Fibroblast of skin of right quadriceps (primary cell): ENCODE measurements around the gene TBL2.
"Not testable (repeated sequence)": the region's sequence is repeated elsewhere in the genome, so short reads cannot be mapped to it uniquely, and the experiment has no call there.

Source experiments
- DNase-seq: peaks from one replicate; pipeline ENCODE4 v3.0.0-alpha.2; 2013

TBL2 gene

DNA sequence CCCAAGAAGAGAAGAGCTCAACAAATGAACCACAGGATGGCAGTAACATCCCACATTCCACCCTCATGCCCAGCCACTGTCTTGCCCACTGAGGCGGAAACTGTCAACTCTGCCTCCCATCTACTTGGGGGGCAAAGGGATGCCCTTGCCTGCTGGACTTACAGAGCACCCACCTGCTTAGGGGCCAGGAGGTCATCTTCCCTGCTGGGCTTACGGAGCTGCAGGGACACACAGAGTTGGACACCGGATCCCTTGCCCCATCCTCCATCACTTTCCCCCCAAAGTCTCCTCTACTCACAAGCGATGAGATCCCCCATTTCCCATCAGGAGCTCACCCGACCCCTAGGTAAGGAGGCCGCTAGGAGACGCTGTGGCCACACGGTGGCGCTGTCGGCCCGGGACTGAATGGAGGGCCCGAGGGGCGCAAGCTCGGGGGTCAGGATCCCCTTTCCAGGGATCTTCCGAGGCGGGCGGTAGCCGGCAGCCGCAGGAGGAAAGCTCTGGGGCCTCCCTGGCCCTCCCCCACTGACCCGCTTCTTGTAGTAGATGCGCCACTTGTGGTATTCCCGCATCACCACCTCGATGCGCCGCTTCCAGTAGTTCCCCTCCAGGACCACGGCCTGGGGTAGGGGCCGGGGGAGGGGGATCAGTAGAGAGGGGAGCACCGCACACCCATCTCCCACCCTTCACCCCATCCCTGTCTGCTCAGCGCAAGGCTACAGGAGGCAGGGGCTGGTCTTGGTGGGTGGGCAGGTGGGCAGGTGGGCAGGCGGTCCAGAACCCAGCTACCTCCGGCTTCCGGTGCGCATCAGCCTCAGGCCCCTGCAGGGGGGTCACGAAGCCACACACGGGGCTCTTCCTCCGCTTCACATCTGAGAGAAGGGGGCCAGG is 28.7 kb upstream of the TBL2 start:
- peak; percentile 34 for DNase-seq

- no peak for DNase-seq
Observed at GRCh38 chr7:73605601-73606220, 27.3 kb upstream of the TBL2 start.

DNA sequence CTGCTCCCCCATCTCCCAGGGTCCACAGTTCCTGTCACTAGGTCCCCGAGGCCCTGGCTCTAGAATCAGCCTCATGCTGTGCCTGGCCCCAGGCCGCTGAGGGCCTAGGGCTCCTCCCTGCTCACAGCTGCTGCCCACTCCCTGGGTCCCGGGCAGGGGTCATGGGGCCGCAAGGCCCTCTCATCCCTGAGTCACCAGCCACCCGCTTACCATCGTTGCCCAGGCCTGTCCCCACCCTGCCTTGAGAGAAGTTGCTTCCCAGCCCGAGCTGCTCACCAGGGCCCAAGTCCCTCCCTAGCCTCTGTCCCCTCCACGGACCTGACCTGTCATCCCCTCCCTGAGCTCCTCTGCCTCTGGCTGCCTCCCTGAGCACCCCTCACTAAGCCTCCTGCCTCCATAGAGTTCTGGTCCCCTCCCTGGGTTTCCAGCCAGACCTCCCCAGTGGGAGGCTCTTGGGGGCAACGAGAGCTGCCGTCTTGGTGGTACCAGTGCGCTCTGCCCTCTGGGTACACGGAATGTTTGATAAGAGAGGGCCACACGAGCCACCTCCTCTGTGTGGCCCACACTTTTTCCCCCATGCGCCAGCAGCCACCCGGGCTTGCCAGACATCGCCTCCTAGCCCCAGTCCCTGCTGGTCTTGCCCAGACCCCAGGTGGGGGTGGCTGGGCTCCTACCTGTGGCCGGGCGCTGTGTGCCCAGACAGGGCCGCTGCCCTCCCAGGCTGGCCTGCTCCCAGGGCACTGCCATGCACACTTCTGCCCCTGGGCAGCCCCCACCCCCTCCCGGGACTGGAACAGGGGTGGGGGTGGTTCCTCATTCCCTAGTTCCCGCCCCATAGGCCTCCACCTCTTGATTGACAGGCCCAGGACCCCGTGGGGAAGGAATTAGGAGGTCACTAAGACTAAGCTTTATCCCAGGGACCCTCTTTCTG is 24.6 kb upstream of the TBL2 start:
- DNase-seq, result no peak

GRCh38 chr7:73599916-73600315 is 21.5 kb upstream of the TBL2 start:
- no peak for DNase-seq

DNA sequence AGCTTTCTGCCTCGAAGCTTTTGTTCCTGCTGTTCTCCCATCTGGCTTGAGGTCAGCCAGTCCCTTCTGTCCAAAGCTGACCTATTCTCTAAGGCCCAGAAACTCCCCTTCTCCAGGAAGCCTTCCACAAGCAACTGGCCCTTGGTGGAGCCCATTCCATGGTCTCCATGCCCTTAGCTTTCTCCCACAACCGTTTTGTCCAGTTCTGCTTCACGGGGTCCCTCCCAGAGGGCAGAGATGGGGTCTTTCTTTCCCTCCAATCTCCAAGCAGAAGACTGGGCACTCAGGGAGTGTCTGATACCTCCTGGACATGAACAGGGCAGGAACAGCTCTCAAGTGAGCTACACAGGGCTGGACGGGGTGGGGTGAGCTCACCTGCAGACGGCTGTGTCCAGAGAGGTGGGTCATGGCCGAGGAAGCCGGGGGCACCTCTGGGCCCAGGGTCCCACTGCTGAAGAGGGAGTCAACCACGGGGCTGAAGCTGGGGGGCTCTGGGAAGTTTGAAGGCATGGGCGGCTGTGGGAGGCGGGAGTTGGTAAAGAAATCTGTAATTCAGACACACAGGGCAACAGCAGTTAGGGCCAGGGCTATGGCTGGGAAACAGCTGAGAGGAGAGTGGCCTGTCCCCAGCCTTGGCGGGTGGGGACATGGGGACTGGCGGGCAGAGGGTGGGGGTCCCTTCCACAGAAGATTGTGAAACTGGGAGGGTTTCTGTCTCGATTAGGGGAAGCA is 20.9 kb upstream of the TBL2 start:
- no peak for DNase-seq

- no peak for DNase-seq
Observed at GRCh38 chr7:73597978-73598782, 19.8 kb upstream of the TBL2 start.

- no peak for DNase-seq
Observed at GRCh38 chr7:73596191-73597065, 18.0 kb upstream of the TBL2 start.

DNA sequence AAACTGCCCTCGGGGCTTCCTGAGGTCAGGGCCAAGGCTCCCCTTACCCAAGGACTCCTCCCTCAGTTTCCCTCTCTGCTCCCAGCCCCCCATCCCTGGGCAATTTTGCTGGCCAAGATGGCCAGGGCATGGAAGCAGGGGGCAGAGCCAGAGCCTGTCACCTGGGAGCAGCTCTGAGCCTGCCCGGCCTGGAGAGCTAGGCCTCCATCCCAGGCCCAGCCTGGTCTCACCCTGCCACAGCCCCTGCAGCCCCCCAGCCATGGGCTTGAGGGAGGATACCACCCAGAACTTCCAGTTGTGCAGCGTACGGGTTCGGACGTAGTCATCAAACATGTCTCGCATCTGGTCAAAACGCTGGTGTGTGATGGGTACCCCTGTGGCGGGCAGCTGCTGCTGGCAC is 17.0 kb upstream of the TBL2 start:
- DNase-seq, result no peak

DNA sequence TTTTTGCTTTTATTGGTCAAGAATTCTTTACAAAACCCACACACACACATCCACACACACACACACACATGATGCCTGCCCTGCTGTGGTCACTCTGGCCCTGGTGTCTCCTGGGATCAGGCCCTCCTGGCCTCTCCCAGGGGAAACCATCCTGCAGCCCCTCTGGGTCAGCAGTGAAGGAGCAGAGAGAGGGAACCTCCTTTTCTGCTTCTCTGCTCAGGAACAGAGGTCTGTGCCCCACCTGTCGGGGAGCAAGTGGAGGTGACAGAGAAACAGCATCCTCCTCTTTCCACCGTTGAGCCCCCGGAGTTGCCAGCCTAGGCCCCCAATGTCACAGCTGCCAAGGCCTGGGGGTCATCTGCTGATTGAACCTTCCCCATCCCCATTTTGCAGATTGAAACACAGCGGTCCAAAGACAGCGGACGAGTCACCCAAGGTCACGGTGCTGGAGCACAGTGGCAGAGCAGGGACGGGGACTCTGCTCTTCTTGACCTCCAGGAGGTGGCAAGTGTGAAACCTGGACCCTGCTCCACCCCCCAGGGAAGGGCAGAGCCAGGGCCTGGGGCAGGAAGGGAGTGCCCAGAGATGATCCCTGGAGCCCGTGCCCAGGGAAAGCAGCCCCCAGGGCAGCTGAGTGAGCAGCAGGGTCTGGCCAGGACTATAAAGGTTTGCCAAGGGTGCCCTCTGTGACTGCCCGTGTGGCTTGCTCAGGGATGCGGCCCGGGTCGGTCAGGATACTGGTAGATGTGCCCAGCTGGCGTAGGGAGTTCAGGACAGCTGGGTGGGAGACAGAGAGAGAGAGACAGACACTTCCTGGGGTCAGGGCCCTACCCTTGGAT is 15.0 kb upstream of the TBL2 start:
- no peak for DNase-seq

DNA sequence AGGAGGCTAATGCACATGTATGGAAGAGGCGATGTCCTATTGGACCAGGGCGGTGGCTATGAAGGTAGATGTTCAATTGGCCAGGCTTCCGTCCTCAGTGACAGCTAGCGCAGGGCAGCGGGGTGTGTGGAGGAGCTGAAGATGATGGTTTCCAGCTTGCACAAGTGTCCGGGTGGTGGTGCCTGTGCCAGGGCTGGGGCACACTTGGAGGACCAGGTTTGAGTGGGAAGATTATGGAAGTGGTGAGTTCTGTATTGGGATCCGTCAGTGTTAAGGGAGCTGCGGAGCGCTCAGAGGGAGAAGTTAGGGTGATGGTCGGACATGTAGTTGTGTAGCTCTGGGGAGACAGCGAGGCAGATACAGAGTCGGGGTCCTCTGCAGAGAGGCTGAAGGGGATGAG is 8.5 kb upstream of the TBL2 start:
- no peak for DNase-seq

DNA sequence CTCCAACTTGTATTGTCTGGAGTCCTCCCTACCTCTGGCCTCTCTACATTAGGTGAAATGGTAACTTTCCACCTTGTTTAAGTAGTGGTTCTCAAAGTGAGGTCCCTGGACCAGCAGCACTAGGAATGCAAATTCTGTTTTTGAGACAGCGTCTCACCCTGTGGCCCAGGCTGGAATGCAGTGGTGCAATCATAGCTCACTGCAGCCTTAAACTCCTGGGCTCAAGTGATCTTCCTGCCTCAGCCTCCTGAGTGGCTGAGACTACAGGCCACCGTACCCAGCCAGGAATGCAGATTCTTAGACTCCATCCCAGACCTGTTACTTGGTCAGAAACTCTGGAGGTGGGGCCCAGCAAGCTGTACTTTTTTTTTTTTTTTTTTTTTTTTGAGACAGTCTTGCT is 6.8 kb upstream of the TBL2 start:
- no peak for DNase-seq

GRCh38 chr7:73582664-73583202 is 4.4 kb upstream of the TBL2 start:
- DNase-seq, result no peak

DNA sequence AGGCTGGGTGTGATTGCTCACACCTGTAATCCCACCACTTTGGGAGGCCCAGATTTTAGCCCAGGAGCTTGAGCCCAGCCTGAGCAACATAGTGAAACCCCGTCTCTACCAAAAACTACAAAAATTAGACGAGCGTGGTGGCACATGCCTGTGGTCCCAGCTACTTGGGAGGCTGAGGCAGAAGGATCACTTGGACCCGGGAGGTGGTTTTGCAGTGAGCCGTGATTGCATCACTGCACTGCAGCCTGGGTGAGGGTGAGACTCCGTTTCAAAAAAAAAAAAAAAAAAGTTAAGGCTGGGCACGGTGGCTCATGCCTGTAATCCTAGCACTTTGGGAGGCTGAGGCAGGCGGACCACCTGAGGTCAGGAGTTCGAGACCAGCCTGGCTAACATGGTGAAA is 2.6 kb upstream of the TBL2 start:
- not testable (repeated sequence) for DNase-seq

GRCh38 chr7:73577627-73578341 is 595 bp downstream of the TBL2 start:
- DNase-seq, result no peak

DNA sequence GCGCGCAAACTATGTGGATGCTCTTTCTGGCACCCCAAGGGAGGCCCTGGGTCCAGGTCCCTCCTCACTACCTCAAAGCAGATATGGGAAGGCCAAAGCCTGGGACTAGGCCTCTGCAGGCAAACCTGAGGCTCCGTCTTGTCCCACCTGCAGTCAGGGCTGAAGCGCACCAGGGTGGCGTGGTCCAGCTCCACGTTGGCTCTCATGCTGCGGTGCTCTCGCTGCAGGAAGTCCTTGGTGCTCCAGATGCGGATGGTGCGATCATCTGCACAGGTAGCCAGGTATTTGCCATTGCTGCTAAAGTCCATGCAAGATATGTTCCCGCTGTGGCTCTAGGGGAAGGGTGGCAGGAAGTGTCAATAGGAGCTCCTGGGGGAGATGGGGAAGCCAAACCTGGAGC is 4.6 kb downstream of the TBL2 start:
- DNase-seq, result no peak

- DNase-seq, result no peak
Observed at GRCh38 chr7:73573276-73573675, 5.1 kb downstream of the TBL2 start.

DNA sequence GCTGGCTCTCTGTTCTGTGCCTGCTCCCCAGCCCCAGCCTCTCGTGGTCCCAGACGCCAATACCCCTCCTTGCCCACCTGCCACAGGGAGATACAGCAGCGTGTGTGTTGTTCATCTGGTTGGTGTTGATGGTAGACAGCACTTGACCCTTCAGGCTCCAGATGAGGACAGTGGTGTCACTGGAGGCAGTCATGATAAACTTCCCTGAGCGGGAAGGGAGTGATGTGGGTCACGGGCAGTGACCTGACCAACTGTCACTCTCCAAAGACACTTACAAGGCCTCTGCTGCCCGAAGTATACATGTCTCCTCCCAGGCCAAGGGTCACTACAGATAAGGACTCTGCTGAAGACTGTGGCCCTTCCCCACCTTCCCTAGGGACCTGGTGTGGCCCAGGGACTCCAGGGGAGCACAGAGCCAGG is 5.6 kb downstream of the TBL2 start:
- DNase-seq, result no peak

DNA sequence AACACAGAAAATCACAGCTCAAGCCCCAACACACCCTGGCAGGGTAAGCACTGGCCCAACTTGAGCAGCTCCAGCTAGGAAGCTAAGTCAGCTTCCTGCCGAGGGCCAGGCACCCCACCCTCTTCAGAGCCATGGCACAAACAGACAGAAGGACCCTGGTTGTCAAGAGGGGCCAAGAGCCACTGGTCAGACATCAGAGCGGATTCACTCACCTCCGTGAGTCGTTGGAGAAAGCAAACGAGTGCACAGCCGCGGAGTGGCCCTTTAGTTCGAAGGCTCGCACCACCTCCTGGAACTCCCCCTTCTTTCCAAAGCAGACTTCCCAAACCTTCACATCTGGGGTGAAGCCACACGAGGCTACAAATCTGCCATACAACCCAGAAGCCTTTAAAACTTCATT is 7.4 kb downstream of the TBL2 start:
- no peak for DNase-seq

GRCh38 chr7:73570521-73570920 is 7.9 kb downstream of the TBL2 start:
- DNase-seq, result no peak
